ENCODE measurements around the gene SORL1.

Gene SORL1

GRCh38 chr11:121659811-121660210, 207.7 kb downstream of the SORL1 start:
- Histone ChIP-seq H3K4me2 (no peak overlapping the region), H3K36me3 (ENCODE audit: insufficient read depth) (no peaks in the 10 kb centered on the region), H2AFZ (ENCODE audit: low read depth) (no peak overlapping the region), H4K20me1 (ENCODE audit: insufficient read depth) (no peaks in the 10 kb centered on the region), H3K9ac (no peak overlapping the region), H3K79me2 (ENCODE audit: insufficient read depth, low read depth) (no peaks in the 10 kb centered on the region), H3K27ac (no peak overlapping the region), H3K4me3 (IDR thresholded peaks at IDR 0.05; ENCODE audit: insufficient read depth, low read depth, low read length) (no peak overlapping the region), H3K4me1 (ENCODE audit: low read depth, poor library complexity, severe bottlenecking) (peaks cover 5% of the 10 kb centered on the region), H3K27me3 (ENCODE audit: insufficient read depth, low read depth) (no peaks in the 10 kb centered on the region)
- TF ChIP-seq CTCF (conservative IDR thresholded peaks at IDR 0.05; ENCODE audit: low read depth, low read length): no peak

DNA sequence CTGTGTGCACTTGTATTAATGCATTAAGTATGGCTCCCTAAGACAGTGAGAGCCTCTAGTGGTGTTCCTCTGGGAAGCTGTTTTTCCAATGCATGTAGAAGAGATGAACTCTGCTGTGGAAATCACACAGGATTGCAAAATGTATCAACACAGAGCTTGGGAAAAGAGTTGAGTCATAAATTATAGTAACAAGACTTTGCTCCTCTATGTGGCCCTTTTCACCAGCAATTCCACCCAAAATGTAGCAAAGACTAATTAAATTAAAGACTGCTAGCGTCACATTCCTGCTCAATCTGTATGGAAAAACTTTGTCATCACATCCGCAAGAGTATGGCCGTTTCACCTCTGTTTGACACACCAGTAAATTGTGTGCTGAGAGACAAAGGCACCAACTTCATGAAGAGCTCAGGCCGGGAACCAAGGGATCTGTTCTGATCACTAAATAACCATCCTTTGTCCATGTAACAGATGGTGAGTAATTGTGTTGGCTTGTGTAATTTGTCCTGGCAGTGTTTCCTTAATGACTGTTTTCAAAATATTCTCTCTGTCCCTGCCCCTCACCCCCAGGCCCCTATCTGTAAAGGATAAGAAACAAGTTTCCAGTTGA, 209.9 kb downstream of the SORL1 start:
- TF ChIP-seq CTCF (conservative IDR thresholded peaks at IDR 0.05; ENCODE audit: low read depth, low read length): no peak
- Histone ChIP-seq H3K36me3 (ENCODE audit: insufficient read depth) (no peaks in the 10 kb centered on the region), H3K4me1 (ENCODE audit: low read depth, poor library complexity, severe bottlenecking) (no peaks in the 10 kb centered on the region), H4K20me1 (ENCODE audit: insufficient read depth) (no peaks in the 10 kb centered on the region), H3K27me3 (ENCODE audit: insufficient read depth, low read depth) (no peaks in the 10 kb centered on the region), H3K27ac (no peak overlapping the region), H3K9ac (no peak overlapping the region), H3K4me3 (IDR thresholded peaks at IDR 0.05; ENCODE audit: insufficient read depth, low read depth, low read length) (no peak overlapping the region), H2AFZ (ENCODE audit: low read depth) (no peak overlapping the region), H3K4me2 (no peak overlapping the region), H3K79me2 (ENCODE audit: insufficient read depth, low read depth) (no peaks in the 10 kb centered on the region)

GRCh38 chr11:121664144-121664543, 212.0 kb downstream of the SORL1 start:
- no peak overlapping the region for H3K27ac ChIP-seq
- H2AFZ ChIP-seq (ENCODE audit: low read depth): no peak overlapping the region
- no peak overlapping the region for H3K4me3 ChIP-seq (IDR thresholded peaks at IDR 0.05; ENCODE audit: insufficient read depth, low read depth, low read length)
- no peak overlapping the region for H3K9ac ChIP-seq
- no peaks in the 10 kb centered on the region for H3K79me2 ChIP-seq (ENCODE audit: insufficient read depth, low read depth)
- H3K27me3 ChIP-seq (ENCODE audit: insufficient read depth, low read depth): no peaks in the 10 kb centered on the region
- no peak overlapping the region for H3K4me2 ChIP-seq
- peaks cover 4% of the 10 kb centered on the region for H3K4me1 ChIP-seq (ENCODE audit: low read depth, poor library complexity, severe bottlenecking)
- TF ChIP-seq CTCF (conservative IDR thresholded peaks at IDR 0.05; ENCODE audit: low read depth, low read length): no peak
- H3K36me3 ChIP-seq (ENCODE audit: insufficient read depth): no peaks in the 10 kb centered on the region
- no peaks in the 10 kb centered on the region for H4K20me1 ChIP-seq (ENCODE audit: insufficient read depth)

- Histone ChIP-seq H3K36me3 (ENCODE audit: insufficient read depth) (no peaks in the 10 kb centered on the region), H4K20me1 (ENCODE audit: insufficient read depth) (no peaks in the 10 kb centered on the region), H3K27me3 (ENCODE audit: insufficient read depth, low read depth) (no peaks in the 10 kb centered on the region), H2AFZ (ENCODE audit: low read depth) (no peak overlapping the region), H3K4me1 (ENCODE audit: low read depth, poor library complexity, severe bottlenecking) (peaks cover 16% of the 10 kb centered on the region), H3K27ac (no peak overlapping the region), H3K4me3 (IDR thresholded peaks at IDR 0.05; ENCODE audit: insufficient read depth, low read depth, low read length) (no peak overlapping the region), H3K9ac (no peak overlapping the region), H3K4me2 (no peak overlapping the region), H3K79me2 (ENCODE audit: insufficient read depth, low read depth) (no peaks in the 10 kb centered on the region)
- no peak for TF ChIP-seq CTCF (conservative IDR thresholded peaks at IDR 0.05; ENCODE audit: low read depth, low read length)
Measured at GRCh38 chr11:121665206-121665838, 213.2 kb downstream of the SORL1 start.
